A673 (cell line): ENCODE results near the gene CDH4. TPM values are rescaled to one million over a fixed set of nuclear protein-coding genes. Genes with fewer than 3 reads are reported as not detected.

Source experiments
- BruUV-seq: library from RNA; stranded (reverse); fragments of 400-500 nt; replicated peaks from 2 replicates; lab custom pipeline; 2021; lab: Mats Ljungman, UMichigan
- CTCF ChIA-PET: fragments of 300-600 bp; sonication (Branson Sonifier 250); formaldehyde crosslinking; loops from one replicate; lab custom pipeline; 2022; ENCODE audit warnings: antibody characterized with exemption; lab: Charles Lee
- POLR2A ChIA-PET: fragments of 300-600 bp; sonication (Branson Sonifier 250); formaldehyde crosslinking; loops from one replicate; lab custom pipeline; 2022; ENCODE audit warnings: antibody characterized with exemption; ENCODE audit not compliant: low non-redundant PET; lab: Charles Lee
- DNase-seq: peaks from one replicate; pipeline ENCODE4 v3.0.0-alpha.2; 2015; ENCODE audit warnings: low spot score
- H3K27ac ChIP-seq: fragments of 200-600 bp; sonication (generic); 2 replicates; pipeline ENCODE4 v1.5.1; 2016; ENCODE audit warnings: mixed run types, low read depth, mild to moderate bottlenecking, mixed read lengths, antibody characterized with exemption, low read length; ENCODE audit not compliant: poor library complexity, severe bottlenecking
- H3K27me3 ChIP-seq: fragments of 200-600 bp; sonication (generic); replicated peaks from 2 replicates; pipeline ENCODE4 v1.6.1; 2017; ENCODE audit warnings: mixed run types, low read depth, mild to moderate bottlenecking, mixed read lengths, antibody characterized with exemption, low read length; ENCODE audit not compliant: insufficient read depth, poor library complexity
- H3K36me3 ChIP-seq: fragments of 200-600 bp; sonication (generic); 2 replicates; pipeline ENCODE4 v1.6.1; 2016; ENCODE audit warnings: mixed run types, mild to moderate bottlenecking, mixed read lengths, antibody characterized with exemption, low read length; ENCODE audit not compliant: insufficient read depth, poor library complexity, severe bottlenecking
- H3K4me1 ChIP-seq: fragments of 200-600 bp; sonication (generic); 2 replicates; pipeline ENCODE4 v1.6.1; 2017; ENCODE audit warnings: mixed run types, mild to moderate bottlenecking, mixed read lengths, antibody characterized with exemption, low read length; ENCODE audit not compliant: insufficient read depth, poor library complexity, severe bottlenecking
- H3K4me3 ChIP-seq: fragments of 200-600 bp; sonication (generic); 2 replicates; pipeline ENCODE4 v1.5.1; 2016; ENCODE audit warnings: low read depth, mixed run types, mild to moderate bottlenecking, mixed read lengths, low read length; ENCODE audit not compliant: poor library complexity, severe bottlenecking
- H3K9me3 ChIP-seq: fragments of 200-600 bp; sonication (generic); 2 replicates; pipeline ENCODE4 v1.6.1; 2016; ENCODE audit warnings: mixed run types, low read depth, mild to moderate bottlenecking, mixed read lengths, antibody characterized with exemption, low read length; ENCODE audit not compliant: poor library complexity, severe bottlenecking
- CTCF ChIP-seq: fragments of 300-800, 200-600 bp; sonication (generic); conservative IDR thresholded peaks from 2 replicates; pipeline ENCODE4 v1.5.1; 2017; ENCODE audit warnings: low read depth, mild to moderate bottlenecking, antibody characterized with exemption, low read length, moderate library complexity, mixed read lengths
- EZH2 ChIP-seq: fragments of 200-600 bp; sonication (generic); IDR thresholded peaks from 2 replicates; pipeline ENCODE4 v1.6.1; 2017; ENCODE audit warnings: borderline replicate concordance, low read depth, mild to moderate bottlenecking, mixed read lengths, antibody characterized with exemption, low read length; ENCODE audit not compliant: poor library complexity, severe bottlenecking
- intact Hi-C: fragments of 100-400 bp; cut with micrococcal nuclease; formaldehyde crosslinking; loops from one replicate; pipeline ENCODE4 v1.10.0; 2022; ENCODE audit not compliant: unreplicated experiment
- total RNA-seq: library from RNA; stranded (reverse); gene quantifications from 2 replicates; pipeline ENCODE4 v1.2.3, GENCODE V29; 2021

The CDH4 gene
- total RNA-seq, 1 experiment from 2014 or later = 8.3 TPM

GRCh38 chr20:61773926-61774587 lies 522.0 kb downstream of the CDH4 start:
- TF ChIP-seq EZH2 (no peak), CTCF (no peak)
- ChIA-PET POLR2A (no interaction called here), CTCF (no interaction called here)
- H3K27ac ChIP-seq = no peak overlapping the region
- no peak for DNase-seq
- H3K36me3 ChIP-seq = no peaks in the 10 kb centered on the region
- H3K4me1 ChIP-seq = no peaks in the 10 kb centered on the region
- no TSS peak for BruUV-seq
- H3K9me3 ChIP-seq = no peaks in the 10 kb centered on the region
- peaks cover 19% of the 10 kb centered on the region for H3K27me3 ChIP-seq
- intact Hi-C loops = no loop called here
- no peak overlapping the region for H3K4me3 ChIP-seq

GRCh38 chr20:61775423-61775822 lies 523.4 kb downstream of the CDH4 start:
- no peak for DNase-seq
- Histone ChIP-seq H3K27ac (no peak overlapping the region), H3K4me3 (no peak overlapping the region), H3K9me3 (no peaks in the 10 kb centered on the region), H3K27me3 (peaks cover 33% of the 10 kb centered on the region), H3K36me3 (no peaks in the 10 kb centered on the region), H3K4me1 (no peaks in the 10 kb centered on the region)
- POLR2A ChIA-PET = no interaction called here
- CTCF ChIA-PET = no interaction called here
- no TSS peak for BruUV-seq
- intact Hi-C loops = no loop called here
- no peak for TF ChIP-seq CTCF
- TF ChIP-seq EZH2 = no peak

- peaks cover 44% of the 10 kb centered on the region for H3K27me3 ChIP-seq
- ChIA-PET CTCF (no interaction called here), POLR2A (no interaction called here)
- H3K4me1 ChIP-seq = no peaks in the 10 kb centered on the region
- intact Hi-C loops = no loop called here
- DNase-seq = no peak
- H3K4me3 ChIP-seq = no peak overlapping the region
- no peak overlapping the region for H3K27ac ChIP-seq
- BruUV-seq = no TSS peak
- no peaks in the 10 kb centered on the region for H3K9me3 ChIP-seq
- no peaks in the 10 kb centered on the region for H3K36me3 ChIP-seq
- TF ChIP-seq EZH2 (no peak), CTCF (no peak)
These were observed 524.5 kb downstream of the CDH4 start for GRCh38 chr20:61776491-61777075.
